Suprapubic skin (tissue), 4 donors: ENCODE data around the gene ARHGEF17. TPM values are rescaled to one million over a fixed set of nuclear protein-coding genes. Genes with fewer than 3 reads are reported as not detected.

Experiments used
- DNase-seq, 2 donors: peaks; one replicate each; pipeline ENCODE4 v3.0.0-alpha.2; 2019; ENCODE audit warnings: low spot score in 2 of 2
- H3K27ac ChIP-seq: fragments of 200-600 bp; sonication (generic); one replicate; pipeline ENCODE4 v1.5.1; 2019
- H3K27me3 ChIP-seq: fragments of 200-600 bp; sonication (generic); one replicate; pipeline ENCODE4 v1.5.1; 2019
- H3K36me3 ChIP-seq: fragments of 200-600 bp; sonication (generic); one replicate; pipeline ENCODE4 v1.5.1; 2019
- H3K4me1 ChIP-seq: fragments of 200-600 bp; sonication (generic); one replicate; pipeline ENCODE4 v1.5.1; 2019
- H3K4me3 ChIP-seq: fragments of 200-600 bp; sonication (generic); one replicate; pipeline ENCODE4 v1.5.1; 2019; ENCODE audit warnings: mild to moderate bottlenecking
- H3K9me3 ChIP-seq: fragments of 200-600 bp; sonication (generic); one replicate; pipeline ENCODE4 v1.5.1; 2019
- CTCF ChIP-seq, 2 donors: fragments of 200-600 bp in 1 of 2; fragments of 450-650 bp in 1 of 2; sonication (generic) in 1 of 2; IDR thresholded peaks; one replicate each; pipeline ENCODE4 v1.5.1; 2016 to 2019; ENCODE audit warnings: antibody characterized with exemption in 2 of 2, mild to moderate bottlenecking in 1 of 2, moderate library complexity in 1 of 2
- EP300 ChIP-seq: sonication (generic); formaldehyde crosslinking; IDR thresholded peaks from one replicate; pipeline ENCODE4 v1.6.1; 2017; ENCODE audit warnings: antibody characterized with exemption
- POLR2A ChIP-seq, 2 donors: fragments of 450-650 bp; IDR thresholded peaks; one replicate each; pipeline ENCODE4 v1.6.1; 2017; ENCODE audit warnings: antibody characterized with exemption in 2 of 2, mild to moderate bottlenecking in 2 of 2, moderate library complexity in 2 of 2
- POLR2AphosphoS5 ChIP-seq, 3 donors: sonication (generic); formaldehyde crosslinking; IDR thresholded peaks; one replicate each; pipeline ENCODE4 v1.6.1; 2017; ENCODE audit warnings: antibody characterized with exemption in 3 of 3
- WGBS: methylation state at CpG from one replicate; pipeline ENCODE4 v1.1.5; 2018; 5-methylcytosine and 5-hydroxymethylcytosine counted together
- total RNA-seq, 4 donors: library from RNA; depleted of rRNA; stranded (reverse); fragments of >200 nt; gene quantifications; one replicate each; pipeline ENCODE4 v1.1.0, GENCODE V29; 2016

The ARHGEF17 gene
- total RNA-seq, 4 donors from 2014 or later: 8.3 to 25.0 (median 9.7) TPM

GRCh38 chr11:73406619-73407018, 98.5 kb downstream of the ARHGEF17 start:
- Histone ChIP-seq H3K4me1 (no peaks in the 10 kb centered on the region), H3K27me3 (no peaks in the 10 kb centered on the region), H3K27ac (no peak overlapping the region), H3K9me3 (no peaks in the 10 kb centered on the region), H3K4me3 (no peak overlapping the region), H3K36me3 (peaks cover 30% of the 10 kb centered on the region)
- WGBS: 91% methylated on average over 4 of the region's 5 CpGs
- TF ChIP-seq POLR2A (IDR thresholded peaks at IDR 0.05) (no peak), EP300 (no peak), CTCF (IDR thresholded peaks at IDR 0.05) (no peak), POLR2AphosphoS5 (IDR thresholded peaks at IDR 0.05) (no peak)
- no peak for DNase-seq

- peaks cover 3% of the 10 kb centered on the region for H3K4me1 ChIP-seq
- no peaks in the 10 kb centered on the region for H3K9me3 ChIP-seq
- peaks cover 30% of the 10 kb centered on the region for H3K36me3 ChIP-seq
- TF ChIP-seq EP300 (no peak), POLR2A (IDR thresholded peaks at IDR 0.05) (no peak), CTCF (IDR thresholded peaks at IDR 0.05) (no peak), POLR2AphosphoS5 (IDR thresholded peaks at IDR 0.05) (no peak)
- H3K27me3 ChIP-seq: no peaks in the 10 kb centered on the region
- WGBS: 99% methylated on average over 8 of the region's 8 CpGs
- H3K27ac ChIP-seq: no peak overlapping the region
- H3K4me3 ChIP-seq: no peak overlapping the region
- DNase-seq: no peak
Measured at GRCh38 chr11:73409431-73409830, 101.4 kb downstream of the ARHGEF17 start.

GRCh38 chr11:73410627-73411026, 102.6 kb downstream of the ARHGEF17 start:
- 88% methylated on average over 1 of the region's 1 CpG for WGBS

GRCh38 chr11:73411031-73411430, 103.0 kb downstream of the ARHGEF17 start:
- Histone ChIP-seq H3K4me1 (peaks cover 18% of the 10 kb centered on the region), H3K27me3 (no peaks in the 10 kb centered on the region), H3K27ac (no peak overlapping the region), H3K36me3 (peaks cover 23% of the 10 kb centered on the region), H3K4me3 (no peak overlapping the region), H3K9me3 (no peaks in the 10 kb centered on the region)
- WGBS: 100% methylated on average over 2 of the region's 2 CpGs
- TF ChIP-seq POLR2AphosphoS5 (IDR thresholded peaks at IDR 0.05): no peak
- TF ChIP-seq EP300: no peak
- TF ChIP-seq POLR2A (IDR thresholded peaks at IDR 0.05): no peak
- TF ChIP-seq CTCF (IDR thresholded peaks at IDR 0.05): no peak
- DNase-seq: no peak

More at GRCh38 chr11:73410627-73411026, 102.6 kb downstream of the ARHGEF17 start:
- Histone ChIP-seq H3K27me3 (no peaks in the 10 kb centered on the region), H3K4me3 (no peak overlapping the region), H3K4me1 (peaks cover 15% of the 10 kb centered on the region), H3K36me3 (peaks cover 26% of the 10 kb centered on the region), H3K9me3 (no peaks in the 10 kb centered on the region), H3K27ac (no peak overlapping the region)
- no peak for TF ChIP-seq POLR2AphosphoS5 (IDR thresholded peaks at IDR 0.05)
- DNase-seq: no peak

- WGBS: 74% methylated on average over 3 of the region's 3 CpGs
Measured at GRCh38 chr11:73412308-73412707, 104.2 kb downstream of the ARHGEF17 start.

More at GRCh38 chr11:73412308-73412707, 104.2 kb downstream of the ARHGEF17 start:
- peaks cover 14% of the 10 kb centered on the region for H3K36me3 ChIP-seq
- peaks cover 30% of the 10 kb centered on the region for H3K4me1 ChIP-seq
- no peak for DNase-seq
- no peaks in the 10 kb centered on the region for H3K9me3 ChIP-seq
- H3K4me3 ChIP-seq: no peak overlapping the region
- no peak for TF ChIP-seq CTCF (IDR thresholded peaks at IDR 0.05)
- no peak for TF ChIP-seq POLR2A (IDR thresholded peaks at IDR 0.05)
- no peak for TF ChIP-seq POLR2AphosphoS5 (IDR thresholded peaks at IDR 0.05)
- TF ChIP-seq EP300: no peak
- H3K27ac ChIP-seq: no peak overlapping the region
- H3K27me3 ChIP-seq: no peaks in the 10 kb centered on the region
